ENCODE measurements around the gene CDK9. TPM values are rescaled to one million over a fixed set of nuclear protein-coding genes. Genes with fewer than 3 reads are reported as not detected.

The CDK9 gene
- total RNA-seq, 6 experiments from 2014 or later: 49.4 to 107 (median 54.5) TPM

- ATAC-seq (no peak), DNase-seq (no peak)
- intact Hi-C loops (cut with DNase I): loop anchor here in 1 of 2 donors (10.0 kb wide), 1 partner anchor 56 kb away; the partner anchor contains the start of gene AK1
- Histone ChIP-seq H3K27me3 (no peaks in the 10 kb centered on the region), H3K4me3 (no peak overlapping the region), H3K36me3 (peaks cover 0 to 51% (median 18%) of the 10 kb centered on the region in 4 donors), H3K4me1 (no peaks in the 10 kb centered on the region), H3K9me3 (no peaks in the 10 kb centered on the region), H3K27ac (no peak overlapping the region)
- WGBS (ENCODE audit: insufficient coverage, low coverage, low lambda C conversion rate, missing lambda C conversion rate): 94% methylated on average over 4 of the region's 11 CpGs
- no peak for TF ChIP-seq CTCF (IDR thresholded peaks at IDR 0.05)
Measured at GRCh38 chr9:127818574-127818973, 32.7 kb downstream of the CDK9 start.

DNA sequence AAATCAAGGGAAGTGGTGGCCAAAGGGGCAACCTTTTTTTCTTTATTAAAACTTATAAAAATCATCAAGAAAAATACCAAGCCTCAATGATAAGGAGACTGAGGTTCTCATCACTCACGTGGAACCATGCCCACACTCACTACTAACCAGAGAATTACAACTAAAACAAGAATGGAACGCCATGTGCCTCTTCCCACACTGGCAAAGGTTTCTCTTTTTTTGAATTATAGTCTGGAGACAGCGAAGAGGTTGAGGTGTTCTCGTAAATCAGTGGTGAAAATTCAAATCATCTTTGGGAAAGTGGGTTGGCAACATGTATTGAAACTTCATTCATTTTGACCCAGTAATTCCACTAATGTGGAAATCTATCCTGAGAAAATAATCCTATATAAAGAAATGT lies 36.3 kb downstream of the CDK9 start:
- peaks cover 0 to 26% (median 3%) of the 10 kb centered on the region in 4 donors for H3K36me3 ChIP-seq
- H3K27ac ChIP-seq: no peak overlapping the region
- no peak for TF ChIP-seq CTCF (IDR thresholded peaks at IDR 0.05)
- no peak for TF ChIP-seq POLR2A (IDR thresholded peaks at IDR 0.05)
- no peak overlapping the region for H3K4me3 ChIP-seq
- DNase-seq (no peak), ATAC-seq (no peak)
- no peaks in the 10 kb centered on the region for H3K9me3 ChIP-seq
- 73% methylated on average over 4 of the region's 4 CpGs for WGBS (ENCODE audit: insufficient coverage, low coverage, low lambda C conversion rate, missing lambda C conversion rate)
- H3K27me3 ChIP-seq: no peaks in the 10 kb centered on the region
- intact Hi-C loops (cut with DNase I): no loop called here
- peaks cover 0 to 11% (median 6%) of the 10 kb centered on the region in 4 donors for H3K4me1 ChIP-seq

DNA sequence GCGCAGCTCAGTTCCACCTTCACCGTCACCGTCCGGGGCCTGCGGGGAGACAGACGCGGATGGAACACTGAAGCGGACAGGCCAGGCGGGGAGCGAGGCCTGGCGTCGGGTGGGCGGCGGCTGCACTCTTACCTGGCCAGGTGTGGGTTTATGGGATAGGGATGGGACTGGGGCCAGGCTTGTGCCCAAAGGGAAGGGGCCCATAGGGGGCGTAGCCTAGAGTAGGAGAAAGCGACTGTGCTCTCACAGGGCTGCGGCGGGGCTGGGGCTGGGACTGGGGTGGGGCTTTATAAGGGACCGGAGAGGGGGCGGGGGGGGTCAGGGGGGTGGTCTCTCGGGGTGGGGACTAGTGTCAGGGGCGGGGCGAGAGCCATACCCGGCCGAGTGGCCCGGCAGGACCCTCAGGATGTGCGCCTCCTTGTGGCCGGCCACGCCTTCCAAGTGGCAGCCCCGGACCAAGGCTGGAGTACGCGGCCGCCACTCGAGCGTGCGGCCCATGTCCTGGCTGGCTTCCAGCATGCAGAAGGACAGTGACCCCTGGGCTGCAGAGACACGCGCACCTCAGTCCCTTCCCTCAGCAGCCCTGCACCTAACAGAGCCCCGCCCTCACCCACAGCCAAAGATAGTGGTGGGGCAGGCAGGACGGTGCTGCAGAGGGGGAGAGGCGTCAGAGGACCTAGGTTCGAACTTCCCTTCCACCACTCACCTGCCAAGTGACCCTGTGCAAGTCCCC lies 39.7 kb downstream of the CDK9 start:
- Histone ChIP-seq H3K27me3 (no peaks in the 10 kb centered on the region), H3K4me3 (no peak overlapping the region), H3K4me1 (peaks cover 0 to 22% (median 12%) of the 10 kb centered on the region in 4 donors), H3K9me3 (no peaks in the 10 kb centered on the region), H3K27ac (peak overlapping the region in 1 of 3 donors; percentile 29), H3K36me3 (peaks cover 0 to 5% (median 0%) of the 10 kb centered on the region in 4 donors)
- DNase-seq (peak; percentile 85 to 89 (median 86)), ATAC-seq (peak; percentile 75 to 85 (median 80))
- intact Hi-C loops (cut with DNase I): no loop called here
- WGBS (ENCODE audit: insufficient coverage, low coverage, low lambda C conversion rate, missing lambda C conversion rate): 53% methylated on average over 31 of the region's 42 CpGs
- peak; percentile 25 to 57 (median 44) for TF ChIP-seq CTCF (IDR thresholded peaks at IDR 0.05)
- TF ChIP-seq POLR2A (IDR thresholded peaks at IDR 0.05): peak; percentile 18

GRCh38 chr9:127826253-127826913 lies 40.5 kb downstream of the CDK9 start:
- no peak overlapping the region for H3K4me3 ChIP-seq
- H3K36me3 ChIP-seq: peaks cover 0 to 5% (median 0%) of the 10 kb centered on the region in 4 donors
- H3K9me3 ChIP-seq: no peaks in the 10 kb centered on the region
- H3K4me1 ChIP-seq: peaks cover 0 to 22% (median 12%) of the 10 kb centered on the region in 4 donors
- no peak for TF ChIP-seq POLR2A (IDR thresholded peaks at IDR 0.05)
- TF ChIP-seq CTCF (IDR thresholded peaks at IDR 0.05): no peak
- H3K27me3 ChIP-seq: no peaks in the 10 kb centered on the region
- ATAC-seq (no peak), DNase-seq (no peak)
- H3K27ac ChIP-seq: no peak overlapping the region
- 25% methylated on average over 1 of the region's 7 CpGs for WGBS (ENCODE audit: insufficient coverage, low coverage, low lambda C conversion rate, missing lambda C conversion rate)
- intact Hi-C loops (cut with DNase I): no loop called here

Data from right lobe of liver (tissue), 6 donors.